Astrocyte of the spinal cord (primary cell): ENCODE measurements around the gene LRTM2.

Experiments
- DNase-seq: peaks from one replicate; pipeline ENCODE4 v3.0.0; 2011; ENCODE audit warnings: low read depth, low spot score
- H3K4me3 ChIP-seq: 2 replicates; pipeline ENCODE4 v1.5.1; 2011; ENCODE audit warnings: low read depth, mild to moderate bottlenecking, low read length, moderate library complexity
- CTCF ChIP-seq: IDR thresholded peaks from 2 replicates; pipeline ENCODE4 v1.5.1; 2012; ENCODE audit warnings: low read depth, mild to moderate bottlenecking, low read length, inconsistent platforms
- in situ Hi-C: cut with HindIII; loops from 2 replicates; pipeline ENCODE4 v1.10.0; 2017; ENCODE audit warnings: low sequenced_read_pairs

LRTM2 gene

GRCh38 chr12:1842183-1842904 is 22.0 kb downstream of the LRTM2 start:
- DNase-seq = no peak
- in situ Hi-C loops = no loop called here
- no peak overlapping the region for H3K4me3 ChIP-seq
- TF ChIP-seq CTCF = no peak

DNA sequence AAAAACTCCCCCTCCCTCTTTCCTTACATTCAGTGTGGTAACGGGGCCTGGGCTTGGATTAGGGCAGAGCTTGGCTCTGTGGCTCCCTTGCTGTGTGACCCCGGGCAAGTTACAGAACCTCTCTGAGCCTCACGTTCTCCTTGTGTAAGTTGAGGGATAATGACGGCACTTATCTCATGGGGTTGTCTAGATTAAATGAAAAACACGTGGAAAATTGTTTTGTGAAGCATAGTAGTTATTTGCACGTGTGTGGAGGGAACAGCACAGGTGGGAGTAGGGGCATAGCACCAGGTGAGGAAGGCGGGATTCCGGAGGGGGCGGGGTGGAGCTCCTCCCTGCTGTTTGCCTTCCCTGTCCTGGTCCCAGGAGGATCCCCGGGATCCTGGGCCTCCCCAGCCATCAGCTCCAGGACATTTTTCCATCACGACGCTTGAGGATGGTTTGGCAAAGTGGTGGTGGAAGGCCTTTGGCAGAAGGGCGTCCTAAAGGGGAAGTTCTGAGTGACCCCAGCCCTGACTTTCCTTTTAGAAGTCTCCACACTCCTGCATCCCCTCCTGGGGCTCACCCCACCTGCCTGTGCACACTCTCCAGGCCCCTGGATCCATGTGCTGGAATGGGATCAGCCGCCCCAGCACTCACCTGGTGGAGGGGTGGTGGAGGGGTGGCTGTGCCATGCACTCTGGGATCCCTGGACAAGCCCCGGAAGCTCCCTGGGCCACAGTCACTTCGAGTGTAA is 22.7 kb downstream of the LRTM2 start:
- DNase-seq = no peak
- no peak overlapping the region for H3K4me3 ChIP-seq
- TF ChIP-seq CTCF = no peak
- in situ Hi-C loops = no loop called here

DNA sequence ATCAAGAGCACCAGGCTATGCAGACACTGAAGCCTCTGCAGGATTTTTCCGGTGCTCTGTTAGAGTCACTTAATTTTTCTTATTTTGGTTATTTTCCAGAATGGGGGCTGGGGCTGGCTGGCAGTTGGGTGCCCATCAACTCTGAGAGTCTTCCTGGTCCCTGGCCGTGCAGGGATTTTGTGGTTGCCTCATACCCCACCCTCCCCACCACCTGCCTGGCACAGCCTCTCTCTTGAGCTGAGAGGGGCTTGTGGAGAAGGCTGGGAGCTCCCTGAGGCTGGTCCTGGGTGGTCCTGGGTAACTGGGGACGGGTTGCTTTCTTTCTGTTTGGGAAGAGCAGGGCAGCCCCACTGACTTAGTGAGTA is 23.3 kb downstream of the LRTM2 start:
- no peak for TF ChIP-seq CTCF
- DNase-seq = no peak
- no peak overlapping the region for H3K4me3 ChIP-seq
- in situ Hi-C loops = no loop called here

GRCh38 chr12:1844223-1844622 is 23.9 kb downstream of the LRTM2 start:
- no peak for TF ChIP-seq CTCF
- no peak for DNase-seq
- H3K4me3 ChIP-seq = no peak overlapping the region
- in situ Hi-C loops = no loop called here

GRCh38 chr12:1844661-1845409 is 24.5 kb downstream of the LRTM2 start:
- H3K4me3 ChIP-seq = no peak overlapping the region
- no peak for DNase-seq
- no peak for TF ChIP-seq CTCF
- in situ Hi-C loops = no loop called here

GRCh38 chr12:1845427-1845826 is 25.1 kb downstream of the LRTM2 start:
- in situ Hi-C loops = no loop called here
- no peak overlapping the region for H3K4me3 ChIP-seq
- no peak for TF ChIP-seq CTCF
- DNase-seq = no peak
